ENCODE results near the gene GNAQ.
"Not testable (repeated sequence)": the region's sequence is repeated elsewhere in the genome, so short reads cannot be mapped to it uniquely, and the experiment has no call there.

GNAQ gene

DNA sequence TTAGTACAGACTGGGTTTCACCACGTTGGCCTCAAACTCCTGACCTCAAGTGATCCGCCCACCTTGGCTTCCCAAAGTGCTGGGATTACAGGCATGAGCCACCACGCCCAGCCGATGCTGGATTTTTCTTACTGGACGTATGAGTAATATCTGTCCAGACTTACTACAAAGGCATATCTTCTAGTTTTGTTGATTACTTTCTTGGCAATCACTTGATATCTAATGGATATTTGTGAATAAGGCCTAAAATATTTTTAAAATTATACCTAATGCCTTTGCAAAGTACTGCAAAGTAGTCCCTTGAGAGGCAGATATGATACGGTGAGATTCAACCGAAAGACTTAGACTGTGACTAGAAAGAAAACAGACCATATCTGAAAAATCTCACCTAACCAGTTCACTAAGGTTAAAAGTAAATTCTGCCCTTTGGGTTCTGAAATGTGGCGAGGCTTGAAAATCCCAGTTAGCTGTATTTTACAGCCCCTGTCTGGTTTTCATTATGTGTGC, 152.1 kb downstream of the GNAQ start:
- no peak overlapping the region for H3K4me3 ChIP-seq (replicated peaks; ENCODE audit: low read depth, low read length)
- TF ChIP-seq, protein P1, sequence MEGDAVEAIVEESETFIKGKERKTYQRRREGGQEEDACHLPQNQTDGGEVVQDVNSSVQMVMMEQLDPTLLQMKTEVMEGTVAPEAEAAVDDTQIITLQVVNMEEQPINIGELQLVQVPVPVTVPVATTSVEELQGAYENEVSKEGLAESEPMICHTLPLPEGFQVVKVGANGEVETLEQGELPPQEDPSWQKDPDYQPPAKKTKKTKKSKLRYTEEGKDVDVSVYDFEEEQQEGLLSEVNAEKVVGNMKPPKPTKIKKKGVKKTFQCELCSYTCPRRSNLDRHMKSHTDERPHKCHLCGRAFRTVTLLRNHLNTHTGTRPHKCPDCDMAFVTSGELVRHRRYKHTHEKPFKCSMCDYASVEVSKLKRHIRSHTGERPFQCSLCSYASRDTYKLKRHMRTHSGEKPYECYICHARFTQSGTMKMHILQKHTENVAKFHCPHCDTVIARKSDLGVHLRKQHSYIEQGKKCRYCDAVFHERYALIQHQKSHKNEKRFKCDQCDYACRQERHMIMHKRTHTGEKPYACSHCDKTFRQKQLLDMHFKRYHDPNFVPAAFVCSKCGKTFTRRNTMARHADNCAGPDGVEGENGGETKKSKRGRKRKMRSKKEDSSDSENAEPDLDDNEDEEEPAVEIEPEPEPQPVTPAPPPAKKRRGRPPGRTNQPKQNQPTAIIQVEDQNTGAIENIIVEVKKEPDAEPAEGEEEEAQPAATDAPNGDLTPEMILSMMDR (IDR thresholded peaks at IDR 0.05; ENCODE audit: low read length, missing control alignments): no peak
- peak; percentile 38 for DNase-seq (ENCODE audit: low read depth)

DNA sequence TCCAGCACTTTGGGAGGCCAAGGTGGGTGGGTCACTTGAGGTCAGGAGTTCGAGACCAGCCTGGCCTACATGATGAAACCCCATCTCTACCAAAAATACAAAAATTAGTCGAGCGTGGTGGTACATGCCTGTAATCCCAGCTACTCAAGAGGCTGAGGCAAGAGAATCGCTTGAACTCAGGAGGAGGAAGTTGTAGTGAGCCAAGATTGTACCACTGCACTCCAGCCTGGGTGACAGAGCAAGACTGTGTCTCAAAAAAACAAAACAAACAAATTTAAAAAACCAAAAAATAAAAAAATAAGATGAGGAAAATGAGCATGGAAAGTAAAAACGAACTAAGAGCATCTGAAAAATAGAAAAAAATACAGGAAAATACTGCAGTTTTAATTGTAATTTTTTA, 152.8 kb downstream of the GNAQ start:
- not testable (repeated sequence) for H3K4me3 ChIP-seq (replicated peaks; ENCODE audit: low read depth, low read length); DNase-seq (ENCODE audit: low read depth)

DNA sequence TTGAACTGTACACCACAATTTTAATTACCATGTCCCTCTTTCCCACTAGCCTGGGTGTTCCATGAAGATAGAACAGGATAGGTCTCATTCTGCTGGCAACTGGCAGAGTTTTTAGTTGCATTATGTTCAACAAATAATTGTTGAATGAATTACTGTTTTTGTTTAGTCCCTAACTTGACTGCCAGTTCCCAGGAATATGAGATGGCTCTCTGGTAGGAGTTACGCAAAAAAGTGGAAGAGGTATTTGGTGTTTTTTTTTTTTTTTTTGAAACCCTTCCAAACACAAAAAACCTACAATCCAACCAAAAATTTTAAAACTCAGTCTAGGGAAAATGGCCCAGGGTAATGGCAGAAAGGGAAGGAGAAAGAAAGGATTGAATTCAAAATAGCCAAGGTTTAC, 153.6 kb downstream of the GNAQ start:
- TF ChIP-seq, protein P1 (IDR thresholded peaks at IDR 0.05; ENCODE audit: low read length, missing control alignments): no peak
- no peak overlapping the region for H3K4me3 ChIP-seq (replicated peaks; ENCODE audit: low read depth, low read length)
- DNase-seq (ENCODE audit: low read depth): no peak

DNA sequence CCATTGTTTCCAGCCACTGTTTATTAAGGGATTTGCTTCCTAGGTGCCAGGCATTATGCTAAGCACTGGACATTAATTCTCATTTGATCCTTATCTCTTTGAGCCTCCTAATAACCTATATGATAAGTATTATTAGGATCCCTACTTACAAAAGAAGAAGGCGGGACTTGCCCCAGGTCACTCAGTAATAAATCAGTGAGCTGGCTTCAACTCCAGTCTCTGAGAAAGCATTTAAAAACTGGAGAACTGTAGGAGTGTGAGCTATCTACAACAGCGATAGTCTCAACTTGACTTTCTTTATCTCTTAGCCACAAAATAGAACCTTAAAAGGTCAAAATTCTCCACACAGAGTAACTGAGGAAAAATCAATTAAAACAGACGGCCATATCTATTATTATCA, 155.0 kb downstream of the GNAQ start:
- TF ChIP-seq, protein P1 (IDR thresholded peaks at IDR 0.05; ENCODE audit: low read length, missing control alignments): no peak
- H3K4me3 ChIP-seq (replicated peaks; ENCODE audit: low read depth, low read length): no peak overlapping the region
- DNase-seq (ENCODE audit: low read depth): no peak

DNA sequence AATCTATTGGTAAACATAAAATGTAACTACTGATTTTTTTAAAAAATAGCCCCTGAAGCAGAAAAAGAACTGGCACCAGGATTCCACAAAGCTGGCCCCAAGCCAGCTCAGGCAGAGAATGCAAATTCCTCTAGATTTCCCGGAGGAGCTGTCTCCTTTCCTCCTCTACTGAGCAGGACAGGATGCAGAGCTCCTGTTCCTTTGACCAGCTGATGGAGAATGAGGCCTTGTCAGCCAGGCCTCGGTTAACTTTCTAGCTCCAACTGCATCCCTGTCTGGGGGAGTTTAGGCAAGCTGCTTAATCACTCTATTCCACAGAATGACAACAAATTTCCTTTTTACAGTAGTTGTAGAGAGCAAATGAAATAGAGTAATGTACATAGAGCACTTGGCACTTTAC, 155.5 kb downstream of the GNAQ start:
- DNase-seq (ENCODE audit: low read depth): peak; percentile 79
- TF ChIP-seq, protein P1 (IDR thresholded peaks at IDR 0.05; ENCODE audit: low read length, missing control alignments): no peak
- no peak overlapping the region for H3K4me3 ChIP-seq (replicated peaks; ENCODE audit: low read depth, low read length)

DNA sequence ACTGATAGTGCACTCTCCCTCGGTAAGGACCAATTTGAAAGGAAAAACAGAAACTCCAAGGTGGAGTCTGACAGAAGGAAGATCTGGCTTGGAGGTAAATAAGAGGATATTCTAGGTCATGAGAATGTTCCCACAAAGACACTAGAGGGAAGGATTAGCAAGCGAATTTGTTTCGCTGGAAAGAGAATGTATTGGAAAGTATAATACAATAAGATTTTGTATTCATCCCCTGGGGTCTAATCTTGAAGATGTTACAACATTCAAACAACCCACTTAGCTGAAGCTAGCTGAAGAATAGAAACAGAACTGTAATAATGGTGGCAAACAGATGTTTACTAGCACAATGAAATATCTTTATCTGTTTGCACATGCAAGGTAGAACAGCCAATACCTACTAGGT, 158.7 kb downstream of the GNAQ start:
- no peak overlapping the region for H3K4me3 ChIP-seq (replicated peaks; ENCODE audit: low read depth, low read length)
- TF ChIP-seq, protein P1 (IDR thresholded peaks at IDR 0.05; ENCODE audit: low read length, missing control alignments): no peak
- no peak for DNase-seq (ENCODE audit: low read depth)

- H3K4me3 ChIP-seq (replicated peaks; ENCODE audit: low read depth, low read length): no peak overlapping the region
- no peak for DNase-seq (ENCODE audit: low read depth)
- TF ChIP-seq, protein P1 (IDR thresholded peaks at IDR 0.05; ENCODE audit: low read length, missing control alignments): no peak
Measured at GRCh38 chr9:77872177-77872576, 159.4 kb downstream of the GNAQ start.
